Measurements from ENCODE around the gene ASS1. TPM values are rescaled to one million over a fixed set of nuclear protein-coding genes. Genes with fewer than 3 reads are reported as not detected.

Gene ASS1
- total and polyA plus RNA-seq, 7 donors, result 31.0 to 74.4 (median 67.0) TPM

DNA sequence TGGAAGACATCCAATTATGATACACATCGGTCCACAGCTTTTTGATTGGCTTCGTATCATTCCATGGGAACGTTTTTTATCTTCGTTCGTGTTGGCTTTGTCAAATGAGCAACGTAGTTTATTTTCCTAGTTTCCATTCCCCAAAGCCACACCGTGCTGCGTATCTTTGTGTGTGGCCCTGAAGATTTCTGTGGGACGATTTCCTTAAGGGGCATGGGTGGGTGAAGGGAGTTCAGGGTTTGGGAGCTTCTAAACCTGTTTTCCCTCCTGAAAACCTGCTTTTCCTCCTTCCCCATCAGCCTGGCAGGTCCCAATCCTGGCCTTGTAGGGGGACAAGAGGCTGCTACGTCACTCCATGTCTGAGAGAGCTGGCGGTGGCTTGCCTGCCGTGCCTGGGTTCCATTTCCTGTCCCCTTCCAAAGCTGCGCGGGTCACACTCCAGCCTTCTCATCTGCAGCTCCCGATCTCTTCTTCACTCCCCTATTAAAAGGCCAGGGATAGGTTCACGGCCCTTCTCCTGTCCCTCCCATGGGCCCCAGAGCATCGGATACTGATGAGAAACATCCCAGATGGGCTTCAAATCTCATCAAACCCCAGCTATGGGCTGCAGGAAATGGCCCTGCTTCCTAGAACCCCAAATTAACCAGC lies 23.5 kb upstream of the ASS1 start:
- H3K27me3 ChIP-seq (ENCODE audit: insufficient read depth in 3 of 3, low read length in 2 of 3), result peaks cover 0 to 25% (median 0%) of the 10 kb centered on the region in 3 donors
- H3K9me3 ChIP-seq, result no peaks in the 10 kb centered on the region
- DNase-seq, result no peak
- no peaks in the 10 kb centered on the region for H3K4me1 ChIP-seq
- no peaks in the 10 kb centered on the region for H3K36me3 ChIP-seq (ENCODE audit: insufficient read depth in 1 of 2, low read depth in 1 of 2)
- H3K4me3 ChIP-seq, result no peak overlapping the region
- 40 to 58% (median 44%) methylated on average over 17 of the region's 17 CpGs for WGBS, 3 donors
- intact Hi-C loops (cut with DNase I), result no loop called here
- TF ChIP-seq, protein P1, sequence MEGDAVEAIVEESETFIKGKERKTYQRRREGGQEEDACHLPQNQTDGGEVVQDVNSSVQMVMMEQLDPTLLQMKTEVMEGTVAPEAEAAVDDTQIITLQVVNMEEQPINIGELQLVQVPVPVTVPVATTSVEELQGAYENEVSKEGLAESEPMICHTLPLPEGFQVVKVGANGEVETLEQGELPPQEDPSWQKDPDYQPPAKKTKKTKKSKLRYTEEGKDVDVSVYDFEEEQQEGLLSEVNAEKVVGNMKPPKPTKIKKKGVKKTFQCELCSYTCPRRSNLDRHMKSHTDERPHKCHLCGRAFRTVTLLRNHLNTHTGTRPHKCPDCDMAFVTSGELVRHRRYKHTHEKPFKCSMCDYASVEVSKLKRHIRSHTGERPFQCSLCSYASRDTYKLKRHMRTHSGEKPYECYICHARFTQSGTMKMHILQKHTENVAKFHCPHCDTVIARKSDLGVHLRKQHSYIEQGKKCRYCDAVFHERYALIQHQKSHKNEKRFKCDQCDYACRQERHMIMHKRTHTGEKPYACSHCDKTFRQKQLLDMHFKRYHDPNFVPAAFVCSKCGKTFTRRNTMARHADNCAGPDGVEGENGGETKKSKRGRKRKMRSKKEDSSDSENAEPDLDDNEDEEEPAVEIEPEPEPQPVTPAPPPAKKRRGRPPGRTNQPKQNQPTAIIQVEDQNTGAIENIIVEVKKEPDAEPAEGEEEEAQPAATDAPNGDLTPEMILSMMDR (IDR thresholded peaks at IDR 0.05), result no peak
- H3K27ac ChIP-seq, result no peak overlapping the region
- no peak for ATAC-seq

DNA sequence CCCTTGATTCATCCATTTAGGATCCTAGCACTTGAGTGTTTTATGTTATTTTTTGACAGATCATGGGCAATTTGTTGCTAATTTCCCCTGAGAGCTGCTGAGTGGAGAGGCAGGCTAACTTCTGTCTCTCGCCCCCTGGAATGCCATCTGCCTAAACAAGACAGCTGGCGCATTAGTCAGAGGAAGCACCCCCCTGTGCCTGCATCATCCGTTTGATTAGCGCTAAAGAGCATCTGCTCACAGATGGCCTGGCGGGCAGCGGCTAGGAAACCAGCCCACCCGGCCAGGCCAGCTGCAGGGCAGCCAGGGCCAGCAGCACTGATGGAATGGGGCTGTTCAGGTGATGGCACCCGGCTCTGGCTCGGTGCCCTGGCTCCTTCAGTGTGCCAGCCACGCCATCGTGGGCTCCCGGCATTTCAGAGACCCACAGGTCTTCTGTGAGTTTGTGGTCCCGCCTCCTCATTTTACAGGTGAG lies 22.9 kb upstream of the ASS1 start:
- Histone ChIP-seq H3K27ac (no peak overlapping the region), H3K9me3 (no peaks in the 10 kb centered on the region), H3K27me3 (ENCODE audit: insufficient read depth in 3 of 3, low read length in 2 of 3) (peaks cover 0 to 26% (median 0%) of the 10 kb centered on the region in 3 donors), H3K36me3 (ENCODE audit: insufficient read depth in 1 of 2, low read depth in 1 of 2) (no peaks in the 10 kb centered on the region), H3K4me1 (no peaks in the 10 kb centered on the region), H3K4me3 (no peak overlapping the region)
- DNase-seq, result no peak
- no peak for ATAC-seq
- intact Hi-C loops (cut with DNase I), result no loop called here
- 29 to 40% (median 30%) methylated on average over 13 of the region's 13 CpGs for WGBS, 3 donors
- TF ChIP-seq, protein P1 (IDR thresholded peaks at IDR 0.05), result no peak

DNA sequence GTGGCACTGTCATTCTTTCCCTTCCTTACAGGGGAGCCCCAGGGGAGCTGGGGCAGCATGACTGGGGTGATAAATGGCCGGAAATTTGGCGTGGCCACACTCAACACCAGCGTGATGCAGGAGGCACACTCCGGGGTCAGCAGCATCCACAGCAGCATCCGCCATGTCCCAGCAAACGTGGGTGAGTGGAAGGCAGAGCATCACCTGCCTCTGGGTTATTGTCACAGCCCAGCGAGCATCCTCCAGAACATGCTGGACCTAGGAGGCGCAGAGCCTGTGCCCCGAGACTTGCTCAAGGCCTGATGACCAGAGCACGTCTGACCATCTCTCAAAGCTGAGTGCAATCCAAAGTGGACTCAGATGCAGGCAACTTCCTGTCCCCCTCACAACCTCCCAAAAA lies 22.2 kb upstream of the ASS1 start:
- Histone ChIP-seq H3K27ac (no peak overlapping the region), H3K27me3 (ENCODE audit: insufficient read depth in 3 of 3, low read length in 2 of 3) (peaks cover 0 to 32% (median 0%) of the 10 kb centered on the region in 3 donors), H3K9me3 (no peaks in the 10 kb centered on the region), H3K4me1 (no peaks in the 10 kb centered on the region), H3K36me3 (ENCODE audit: insufficient read depth in 1 of 2, low read depth in 1 of 2) (no peaks in the 10 kb centered on the region), H3K4me3 (no peak overlapping the region)
- ATAC-seq (no peak), DNase-seq (no peak)
- intact Hi-C loops (cut with DNase I), result no loop called here
- WGBS, 3 donors, result 52 to 63% (median 59%) methylated on average over 10 of the region's 10 CpGs
- TF ChIP-seq, protein P1 (IDR thresholded peaks at IDR 0.05), result no peak

DNA sequence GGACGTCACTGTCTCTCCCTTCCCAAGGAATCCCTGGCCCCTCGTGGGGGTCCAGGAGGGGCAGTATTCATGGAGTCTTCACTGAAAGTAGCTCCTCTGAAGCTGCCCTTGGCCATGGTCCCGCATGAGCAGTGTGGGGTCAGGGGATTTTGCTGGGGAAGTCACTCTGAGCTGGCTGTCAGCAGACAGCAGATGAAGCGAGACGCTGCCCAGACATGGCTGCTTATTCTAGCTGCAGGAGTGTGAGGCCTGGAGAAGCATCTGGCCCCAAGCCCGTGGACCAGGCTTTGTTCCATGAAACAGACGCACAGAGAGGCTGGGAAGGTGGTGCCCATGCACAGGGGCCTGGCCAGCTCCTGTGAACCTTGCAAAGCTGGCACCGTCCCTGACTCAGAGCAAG lies 21.5 kb upstream of the ASS1 start:
- 28 to 44% (median 36%) methylated on average over 8 of the region's 8 CpGs for WGBS, 3 donors

More for the DNA sequence above, 21.5 kb upstream of the ASS1 start:
- TF ChIP-seq, protein P1 (IDR thresholded peaks at IDR 0.05), result no peak
- H3K27me3 ChIP-seq (ENCODE audit: insufficient read depth in 3 of 3, low read length in 2 of 3), result peaks cover 0 to 32% (median 0%) of the 10 kb centered on the region in 3 donors
- no peaks in the 10 kb centered on the region for H3K4me1 ChIP-seq
- intact Hi-C loops (cut with DNase I), result no loop called here
- H3K27ac ChIP-seq, result no peak overlapping the region
- no peak overlapping the region for H3K4me3 ChIP-seq
- H3K9me3 ChIP-seq, result no peaks in the 10 kb centered on the region
- DNase-seq, result no peak
- no peaks in the 10 kb centered on the region for H3K36me3 ChIP-seq (ENCODE audit: insufficient read depth in 1 of 2, low read depth in 1 of 2)
- no peak for ATAC-seq
